ENCODE results near the gene ZNF57.
"Not testable (repeated sequence)": the region's sequence is repeated elsewhere in the genome, so short reads cannot be mapped to it uniquely, and the experiment has no call there.

ZNF57 gene

GRCh38 chr19:2923510-2923909 is 22.8 kb downstream of the ZNF57 start:
- TF ChIP-seq CTCF (IDR thresholded peaks at IDR 0.05; ENCODE audit: borderline replicate concordance, insufficient read depth, low read depth, low read length), result no peak
- no peak overlapping the region for H3K4me3 ChIP-seq (ENCODE audit: low read depth, low read length)

- H3K4me3 ChIP-seq (ENCODE audit: low read depth, low read length), result no peak overlapping the region
- TF ChIP-seq CTCF (IDR thresholded peaks at IDR 0.05; ENCODE audit: borderline replicate concordance, insufficient read depth, low read depth, low read length), result no peak
Measured at GRCh38 chr19:2926341-2927031, 25.8 kb downstream of the ZNF57 start.

GRCh38 chr19:2927032-2927430 is 26.3 kb downstream of the ZNF57 start:
- H3K4me3 ChIP-seq (ENCODE audit: low read depth, low read length), result no peak overlapping the region
- no peak for TF ChIP-seq CTCF (IDR thresholded peaks at IDR 0.05; ENCODE audit: borderline replicate concordance, insufficient read depth, low read depth, low read length)

- no peak for TF ChIP-seq CTCF (IDR thresholded peaks at IDR 0.05; ENCODE audit: borderline replicate concordance, insufficient read depth, low read depth, low read length)
- no peak overlapping the region for H3K4me3 ChIP-seq (ENCODE audit: low read depth, low read length)
Measured at GRCh38 chr19:2933490-2933910, 32.8 kb downstream of the ZNF57 start.

- H3K4me3 ChIP-seq (ENCODE audit: low read depth, low read length), result not testable (repeated sequence)
Measured at GRCh38 chr19:2935863-2936262, 35.1 kb downstream of the ZNF57 start.

- TF ChIP-seq CTCF (IDR thresholded peaks at IDR 0.05; ENCODE audit: borderline replicate concordance, insufficient read depth, low read depth, low read length), result no peak
- H3K4me3 ChIP-seq (ENCODE audit: low read depth, low read length), result no peak overlapping the region
Measured at GRCh38 chr19:2942928-2943640, 42.4 kb downstream of the ZNF57 start.

GRCh38 chr19:2944403-2944774 is 43.7 kb downstream of the ZNF57 start:
- no peak for TF ChIP-seq CTCF (IDR thresholded peaks at IDR 0.05; ENCODE audit: borderline replicate concordance, insufficient read depth, low read depth, low read length)
- H3K4me3 ChIP-seq (ENCODE audit: low read depth, low read length), result peak overlapping the region; percentile 80

Data from GM12875 (cell line).